Gastrocnemius medialis (tissue), 4 donors: Measurements from ENCODE around the gene OR1D2.

Experiments
- POLR2A ChIP-seq, 2 donors: fragments of 450-650 bp; IDR thresholded peaks; one replicate each; pipeline ENCODE4 v1.6.1; 2017; ENCODE audit warnings: antibody characterized with exemption in 2 of 2, mild to moderate bottlenecking in 2 of 2, moderate library complexity in 2 of 2
- TF ChIP-seq, protein P1 (sequence below), 5 experiments: fragments of 450-650 bp in 3 of 5; fragments of 200-600 bp in 2 of 5; sonication (generic) in 2 of 5; IDR thresholded peaks in 4 of 5; conservative IDR thresholded peaks in 1 of 5; 1 replicate in 4 of 5; 2 replicates in 1 of 5; pipeline ENCODE4 v1.5.1; 2016 to 2019; ENCODE audit warnings: antibody characterized with exemption in 5 of 5, mild to moderate bottlenecking in 3 of 5, moderate library complexity in 3 of 5

DNA sequence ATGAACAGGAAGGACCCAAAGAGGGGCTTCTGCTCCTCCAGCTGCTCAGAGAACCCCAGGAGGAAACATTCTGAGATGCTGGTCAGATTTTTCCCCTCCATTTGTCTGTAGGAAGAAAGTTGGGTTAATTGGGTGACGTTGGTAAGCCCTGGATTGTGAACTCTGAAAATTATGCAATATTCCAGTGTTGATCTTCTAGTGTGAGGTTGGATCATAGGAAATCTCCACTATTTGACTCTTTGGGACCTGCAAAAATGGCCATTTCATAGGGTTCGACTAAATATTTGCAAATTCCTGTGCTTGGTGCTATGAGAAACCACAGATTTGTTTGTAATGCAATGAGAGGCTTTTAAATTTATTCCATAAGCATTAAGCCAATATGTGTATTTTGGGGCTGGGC lies 23.2 kb upstream of the OR1D2 start, which contains the start of gene OR1G1:
- TF ChIP-seq, protein P1, sequence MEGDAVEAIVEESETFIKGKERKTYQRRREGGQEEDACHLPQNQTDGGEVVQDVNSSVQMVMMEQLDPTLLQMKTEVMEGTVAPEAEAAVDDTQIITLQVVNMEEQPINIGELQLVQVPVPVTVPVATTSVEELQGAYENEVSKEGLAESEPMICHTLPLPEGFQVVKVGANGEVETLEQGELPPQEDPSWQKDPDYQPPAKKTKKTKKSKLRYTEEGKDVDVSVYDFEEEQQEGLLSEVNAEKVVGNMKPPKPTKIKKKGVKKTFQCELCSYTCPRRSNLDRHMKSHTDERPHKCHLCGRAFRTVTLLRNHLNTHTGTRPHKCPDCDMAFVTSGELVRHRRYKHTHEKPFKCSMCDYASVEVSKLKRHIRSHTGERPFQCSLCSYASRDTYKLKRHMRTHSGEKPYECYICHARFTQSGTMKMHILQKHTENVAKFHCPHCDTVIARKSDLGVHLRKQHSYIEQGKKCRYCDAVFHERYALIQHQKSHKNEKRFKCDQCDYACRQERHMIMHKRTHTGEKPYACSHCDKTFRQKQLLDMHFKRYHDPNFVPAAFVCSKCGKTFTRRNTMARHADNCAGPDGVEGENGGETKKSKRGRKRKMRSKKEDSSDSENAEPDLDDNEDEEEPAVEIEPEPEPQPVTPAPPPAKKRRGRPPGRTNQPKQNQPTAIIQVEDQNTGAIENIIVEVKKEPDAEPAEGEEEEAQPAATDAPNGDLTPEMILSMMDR (IDR thresholded peaks at IDR 0.05 in 4 of 5, conservative IDR thresholded peaks at IDR 0.05 in 1 of 5) = no peak
- no peak for TF ChIP-seq POLR2A (IDR thresholded peaks at IDR 0.05)
